Stimulated activated CD8-positive, alpha-beta memory T cell treated with anti-CD3 and anti-CD28 coated beads, Interleukin-7, amount 100 ng/mL, for 4 hours (primary cell): ENCODE results near the gene BTF3.

ENCODE experiments used
- DNase-seq, 2 donors: peaks; one replicate each; pipeline ENCODE4 v3.0.0-alpha.2; 2020; ENCODE audit warnings: low read depth in 2 of 2

BTF3 gene

GRCh38 chr5:73525606-73526203 lies 27.5 kb downstream of the BTF3 start:
- no peak for DNase-seq

- DNase-seq, result no peak
These were observed 30.0 kb downstream of the BTF3 start for GRCh38 chr5:73528248-73528647.

GRCh38 chr5:73529081-73529480 lies 30.8 kb downstream of the BTF3 start:
- DNase-seq, result no peak

- DNase-seq, result no peak
These were observed 33.1 kb downstream of the BTF3 start for GRCh38 chr5:73531356-73531755.

GRCh38 chr5:73532195-73532594 lies 34.0 kb downstream of the BTF3 start:
- DNase-seq, result no peak

- no peak for DNase-seq
These were observed 35.9 kb downstream of the BTF3 start for GRCh38 chr5:73534011-73534644.

- no peak for DNase-seq
These were observed 36.7 kb downstream of the BTF3 start for GRCh38 chr5:73534971-73535370.

- no peak for DNase-seq
These were observed 41.5 kb downstream of the BTF3 start for GRCh38 chr5:73539730-73540129.

- no peak for DNase-seq
These were observed 42.0 kb downstream of the BTF3 start for GRCh38 chr5:73540192-73540591.

GRCh38 chr5:73542020-73542419 lies 43.8 kb downstream of the BTF3 start:
- DNase-seq, result no peak

GRCh38 chr5:73544429-73545402 lies 46.5 kb downstream of the BTF3 start:
- DNase-seq, result no peak

GRCh38 chr5:73545403-73545779 lies 47.1 kb downstream of the BTF3 start:
- no peak for DNase-seq

GRCh38 chr5:73550016-73550415 lies 51.8 kb downstream of the BTF3 start:
- DNase-seq, result no peak

GRCh38 chr5:73552642-73553041 lies 54.4 kb downstream of the BTF3 start:
- no peak for DNase-seq
